Osteocyte (in vitro differentiated cells): Measurements from ENCODE around the gene COL4A2. TPM values are rescaled to one million over a fixed set of nuclear protein-coding genes. Genes with fewer than 3 reads are reported as not detected.
"Not testable (repeated sequence)": the region's sequence is repeated elsewhere in the genome, so short reads cannot be mapped to it uniquely, and the experiment has no call there.

Source experiments
- DNase-seq: peaks from one replicate; pipeline ENCODE4 v3.0.0; 2021; ENCODE audit warnings: mixed read lengths; ENCODE audit not compliant: unreplicated experiment; ENCODE audit errors: extremely low spot score
- H3K27ac Mint-ChIP-seq: one replicate; pipeline ENCODE4 v1.8.0; 2021; ENCODE audit warnings: mild to moderate bottlenecking, mixed read lengths; ENCODE audit not compliant: unreplicated experiment
- H3K27me3 Mint-ChIP-seq: one replicate; pipeline ENCODE4 v1.8.0; 2021; ENCODE audit warnings: mixed read lengths; ENCODE audit not compliant: unreplicated experiment
- H3K36me3 Mint-ChIP-seq: one replicate; pipeline ENCODE4 v1.8.0; 2021; ENCODE audit warnings: mixed read lengths; ENCODE audit not compliant: unreplicated experiment
- H3K4me1 Mint-ChIP-seq: one replicate; pipeline ENCODE4 v1.8.0; 2021; ENCODE audit warnings: mixed read lengths; ENCODE audit not compliant: unreplicated experiment
- H3K4me3 Mint-ChIP-seq: one replicate; pipeline ENCODE4 v1.8.0; 2021; ENCODE audit warnings: mild to moderate bottlenecking, moderate library complexity, mixed read lengths; ENCODE audit not compliant: unreplicated experiment
- H3K9me3 Mint-ChIP-seq: one replicate; pipeline ENCODE4 v1.8.0; 2021; ENCODE audit warnings: mixed read lengths; ENCODE audit not compliant: unreplicated experiment
- CTCF ChIP-seq: fragments of 200-600 bp; sonication (generic); IDR thresholded peaks from 2 replicates; pipeline ENCODE4 v1.5.0; 2021; ENCODE audit warnings: antibody characterized with exemption, mild to moderate bottlenecking, moderate library complexity
- total RNA-seq: library from RNA; stranded (reverse); gene quantifications from 2 replicates; pipeline ENCODE4 v1.2.1, GENCODE V29; 2021

COL4A2 gene
- total RNA-seq, 1 donor from 2014 or later: 2,001 TPM

GRCh38 chr13:110317496-110318195 lies 10.6 kb downstream of the COL4A2 start:
- peak overlapping the region; percentile 88 for H3K27ac Mint-ChIP-seq
- H3K4me3 Mint-ChIP-seq: no peak overlapping the region
- no peaks in the 10 kb centered on the region for H3K27me3 Mint-ChIP-seq
- no peak for DNase-seq
- peaks cover 87% of the 10 kb centered on the region for H3K4me1 Mint-ChIP-seq
- no peak for TF ChIP-seq CTCF
- H3K9me3 Mint-ChIP-seq: no peaks in the 10 kb centered on the region
- peaks cover 58% of the 10 kb centered on the region for H3K36me3 Mint-ChIP-seq

GRCh38 chr13:110318920-110319319 lies 11.8 kb downstream of the COL4A2 start:
- H3K4me3 Mint-ChIP-seq: no peak overlapping the region
- H3K36me3 Mint-ChIP-seq: peaks cover 50% of the 10 kb centered on the region
- DNase-seq: no peak
- TF ChIP-seq CTCF: no peak
- H3K9me3 Mint-ChIP-seq: no peaks in the 10 kb centered on the region
- peaks cover 92% of the 10 kb centered on the region for H3K4me1 Mint-ChIP-seq
- peak overlapping the region; percentile 88 for H3K27ac Mint-ChIP-seq
- H3K27me3 Mint-ChIP-seq: no peaks in the 10 kb centered on the region

- peaks cover 45% of the 10 kb centered on the region for H3K36me3 Mint-ChIP-seq
These were observed 12.3 kb downstream of the COL4A2 start for GRCh38 chr13:110319397-110319773.

GRCh38 chr13:110319774-110320509 lies 12.9 kb downstream of the COL4A2 start:
- H3K4me1 Mint-ChIP-seq: peaks cover 93% of the 10 kb centered on the region
- peak overlapping the region; percentile 88 for H3K27ac Mint-ChIP-seq
- H3K4me3 Mint-ChIP-seq: peak overlapping the region; percentile 26
- no peak for DNase-seq
- no peak for TF ChIP-seq CTCF
- no peaks in the 10 kb centered on the region for H3K9me3 Mint-ChIP-seq
- H3K36me3 Mint-ChIP-seq: peaks cover 48% of the 10 kb centered on the region
- H3K27me3 Mint-ChIP-seq: no peaks in the 10 kb centered on the region

More at GRCh38 chr13:110319397-110319773, 12.3 kb downstream of the COL4A2 start:
- no peaks in the 10 kb centered on the region for H3K27me3 Mint-ChIP-seq
- no peaks in the 10 kb centered on the region for H3K9me3 Mint-ChIP-seq
- DNase-seq: no peak
- peak overlapping the region; percentile 88 for H3K27ac Mint-ChIP-seq
- H3K4me1 Mint-ChIP-seq: peaks cover 92% of the 10 kb centered on the region
- TF ChIP-seq CTCF: no peak
- H3K4me3 Mint-ChIP-seq: peak overlapping the region; percentile 26

GRCh38 chr13:110320645-110321044 lies 13.6 kb downstream of the COL4A2 start:
- no peak overlapping the region for H3K4me3 Mint-ChIP-seq
- peaks cover 93% of the 10 kb centered on the region for H3K4me1 Mint-ChIP-seq
- no peak for TF ChIP-seq CTCF

GRCh38 chr13:110321573-110321972 lies 14.5 kb downstream of the COL4A2 start:
- not testable (repeated sequence) for DNase-seq, H3K9me3 Mint-ChIP-seq, H3K27me3 Mint-ChIP-seq
- Mint-ChIP-seq H3K4me3 (peak overlapping the region; percentile 33), H3K27ac (peak overlapping the region; percentile 97), H3K4me1 (peaks cover 95% of the 10 kb centered on the region), H3K36me3 (peaks cover 45% of the 10 kb centered on the region)

More at GRCh38 chr13:110320645-110321044, 13.6 kb downstream of the COL4A2 start:
- H3K9me3 Mint-ChIP-seq: no peaks in the 10 kb centered on the region
- no peak for DNase-seq
- H3K36me3 Mint-ChIP-seq: peaks cover 51% of the 10 kb centered on the region
- peak overlapping the region; percentile 88 for H3K27ac Mint-ChIP-seq
- no peaks in the 10 kb centered on the region for H3K27me3 Mint-ChIP-seq
